Measurements from ENCODE around the gene CASP1. TPM values are rescaled to one million over a fixed set of nuclear protein-coding genes. Genes with fewer than 3 reads are reported as not detected.
"Not testable (repeated sequence)": the region's sequence is repeated elsewhere in the genome, so short reads cannot be mapped to it uniquely, and the experiment has no call there.

Gene CASP1
- total RNA-seq, 1 donor from 2014 or later, result not detected

DNA sequence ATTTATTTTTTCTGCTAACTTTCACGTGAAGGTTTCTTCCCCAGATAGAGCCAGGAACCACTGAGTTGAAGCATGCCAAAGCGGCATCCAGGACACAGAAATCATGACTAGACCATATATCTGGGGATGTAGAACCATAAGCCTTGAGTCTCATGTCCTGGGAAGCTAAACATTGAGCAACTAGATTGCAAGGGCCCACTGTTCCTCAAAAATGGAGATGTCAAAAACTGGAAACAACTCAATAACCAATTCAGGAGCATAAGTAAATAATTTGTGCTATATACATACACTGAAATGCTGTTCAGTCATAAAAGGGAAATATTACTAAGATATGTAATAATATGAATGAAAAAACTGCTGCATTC lies 39.2 kb upstream of the CASP1 start:
- Mint-ChIP-seq H3K27ac (ENCODE audit: unreplicated experiment) (no peak overlapping the region), H3K9me3 (ENCODE audit: unreplicated experiment) (no peaks in the 10 kb centered on the region), H3K27me3 (ENCODE audit: unreplicated experiment) (peaks cover 3% of the 10 kb centered on the region), H3K4me3 (ENCODE audit: unreplicated experiment) (no peak overlapping the region), H3K4me1 (ENCODE audit: low read depth, unreplicated experiment) (no peaks in the 10 kb centered on the region), H3K36me3 (ENCODE audit: unreplicated experiment) (no peaks in the 10 kb centered on the region)
- no peak for TF ChIP-seq CTCF (IDR thresholded peaks at IDR 0.05; ENCODE audit: partially characterized antibody, unreplicated experiment)
- no peak for DNase-seq

DNA sequence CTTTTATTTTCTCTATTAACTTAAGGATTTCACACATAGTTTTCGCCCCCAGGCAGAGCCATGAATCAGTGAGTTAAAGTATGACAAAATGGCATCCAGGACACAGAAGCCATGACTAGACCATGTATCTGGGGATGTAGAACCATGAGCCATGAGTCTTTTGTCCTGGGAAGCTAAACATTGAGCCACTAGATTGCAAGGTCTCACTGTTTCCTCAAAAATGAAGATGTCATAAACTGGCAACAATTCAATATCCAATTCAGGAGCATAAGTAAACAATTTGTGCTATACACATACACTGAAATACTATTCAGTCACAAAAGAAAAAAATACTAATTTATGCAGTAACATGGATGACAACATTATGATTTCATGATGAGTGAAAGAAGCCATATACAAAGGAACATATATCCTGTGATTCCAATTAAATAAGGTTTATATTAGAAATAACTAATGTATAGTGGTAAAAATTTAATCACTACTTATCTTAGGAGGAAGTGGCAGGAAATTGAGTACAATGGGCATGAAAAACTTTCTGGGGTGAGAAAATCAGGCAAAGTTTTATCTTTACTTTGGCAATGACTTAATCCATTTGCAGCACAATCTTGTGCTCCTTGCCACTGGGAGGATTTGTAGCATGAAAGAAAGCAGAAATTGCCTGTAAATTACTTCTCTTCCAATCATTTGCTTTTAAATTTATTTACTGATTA lies 38.7 kb upstream of the CASP1 start:
- Mint-ChIP-seq H3K27me3 (ENCODE audit: unreplicated experiment) (peaks cover 3% of the 10 kb centered on the region), H3K9me3 (ENCODE audit: unreplicated experiment) (no peaks in the 10 kb centered on the region), H3K36me3 (ENCODE audit: unreplicated experiment) (no peaks in the 10 kb centered on the region), H3K4me1 (ENCODE audit: low read depth, unreplicated experiment) (no peaks in the 10 kb centered on the region), H3K4me3 (ENCODE audit: unreplicated experiment) (no peak overlapping the region), H3K27ac (ENCODE audit: unreplicated experiment) (no peak overlapping the region)
- no peak for TF ChIP-seq CTCF (IDR thresholded peaks at IDR 0.05; ENCODE audit: partially characterized antibody, unreplicated experiment)
- no peak for DNase-seq

DNA sequence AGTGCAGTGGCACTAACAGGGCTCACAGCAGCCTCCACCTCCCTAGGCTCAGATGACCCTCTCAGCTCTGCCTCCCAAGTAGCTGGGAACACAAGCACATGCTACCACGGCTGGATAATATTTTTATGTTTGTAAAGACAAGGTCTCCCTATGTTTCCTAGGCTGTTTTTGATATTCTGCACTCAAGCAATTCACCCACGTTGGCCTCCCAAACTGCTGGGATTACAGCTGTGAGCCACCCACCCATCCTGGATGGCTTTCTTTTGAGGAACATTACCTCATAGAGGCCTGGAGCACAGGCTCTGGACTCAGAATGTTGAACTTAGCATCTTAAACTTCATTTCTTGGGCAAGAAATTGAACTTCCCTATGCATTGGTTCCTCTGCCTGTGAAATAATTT lies 37.1 kb upstream of the CASP1 start:
- not testable (repeated sequence) for H3K27me3 Mint-ChIP-seq (ENCODE audit: unreplicated experiment); H3K4me3 Mint-ChIP-seq (ENCODE audit: unreplicated experiment); H3K9me3 Mint-ChIP-seq (ENCODE audit: unreplicated experiment); DNase-seq; H3K4me1 Mint-ChIP-seq (ENCODE audit: low read depth, unreplicated experiment); H3K36me3 Mint-ChIP-seq (ENCODE audit: unreplicated experiment); H3K27ac Mint-ChIP-seq (ENCODE audit: unreplicated experiment)

GRCh38 chr11:105071089-105071732 lies 36.3 kb upstream of the CASP1 start:
- Mint-ChIP-seq H3K27ac (ENCODE audit: unreplicated experiment) (no peak overlapping the region), H3K9me3 (ENCODE audit: unreplicated experiment) (no peaks in the 10 kb centered on the region), H3K4me3 (ENCODE audit: unreplicated experiment) (no peak overlapping the region), H3K27me3 (ENCODE audit: unreplicated experiment) (no peaks in the 10 kb centered on the region), H3K36me3 (ENCODE audit: unreplicated experiment) (no peaks in the 10 kb centered on the region), H3K4me1 (ENCODE audit: low read depth, unreplicated experiment) (no peaks in the 10 kb centered on the region)
- DNase-seq, result no peak
- TF ChIP-seq CTCF (IDR thresholded peaks at IDR 0.05; ENCODE audit: partially characterized antibody, unreplicated experiment), result no peak

- H3K27me3 Mint-ChIP-seq (ENCODE audit: unreplicated experiment), result no peaks in the 10 kb centered on the region
- no peak overlapping the region for H3K27ac Mint-ChIP-seq (ENCODE audit: unreplicated experiment)
- TF ChIP-seq CTCF (IDR thresholded peaks at IDR 0.05; ENCODE audit: partially characterized antibody, unreplicated experiment), result no peak
- no peak overlapping the region for H3K4me3 Mint-ChIP-seq (ENCODE audit: unreplicated experiment)
- H3K9me3 Mint-ChIP-seq (ENCODE audit: unreplicated experiment), result no peaks in the 10 kb centered on the region
- DNase-seq, result no peak
- H3K4me1 Mint-ChIP-seq (ENCODE audit: low read depth, unreplicated experiment), result no peaks in the 10 kb centered on the region
- H3K36me3 Mint-ChIP-seq (ENCODE audit: unreplicated experiment), result no peaks in the 10 kb centered on the region
Measured at GRCh38 chr11:105070306-105070705, 35.4 kb upstream of the CASP1 start.

- not testable (repeated sequence) for DNase-seq; H3K36me3 Mint-ChIP-seq (ENCODE audit: unreplicated experiment); H3K4me1 Mint-ChIP-seq (ENCODE audit: low read depth, unreplicated experiment); H3K9me3 Mint-ChIP-seq (ENCODE audit: unreplicated experiment); H3K4me3 Mint-ChIP-seq (ENCODE audit: unreplicated experiment); H3K27me3 Mint-ChIP-seq (ENCODE audit: unreplicated experiment); H3K27ac Mint-ChIP-seq (ENCODE audit: unreplicated experiment)
Measured at GRCh38 chr11:105069749-105070148, 34.8 kb upstream of the CASP1 start.

DNA sequence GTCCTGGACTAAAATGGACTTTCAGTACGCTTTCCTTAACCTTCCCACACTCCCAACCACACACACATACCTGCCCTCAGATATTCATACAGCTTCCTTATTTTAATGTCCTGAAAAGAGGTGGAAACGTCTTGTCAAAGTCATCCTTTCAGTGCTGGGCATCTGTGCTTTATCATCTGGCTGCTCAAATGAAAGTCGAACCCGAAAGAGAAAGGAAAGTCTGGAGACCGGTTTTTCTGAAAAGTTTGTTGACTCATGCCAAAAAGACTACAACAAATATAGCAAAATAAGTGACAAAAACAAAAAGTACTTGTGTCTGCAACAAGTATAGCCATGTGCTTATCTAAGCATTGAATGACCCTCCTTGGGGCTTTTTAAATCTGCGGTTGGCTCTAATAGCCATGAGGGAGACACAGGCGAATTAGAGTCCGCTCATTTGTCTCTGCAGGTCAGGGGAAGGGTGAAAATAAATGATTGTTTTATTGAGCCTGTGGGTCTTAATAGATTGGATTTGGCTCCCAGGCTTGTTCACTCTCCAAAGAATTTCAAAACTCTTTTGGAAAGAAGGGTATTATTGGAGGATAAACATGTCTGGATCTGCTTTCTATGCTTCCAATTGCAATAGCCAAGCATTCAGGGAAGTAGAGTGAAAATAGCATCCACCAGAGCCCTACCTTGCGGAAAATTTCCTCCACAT lies 28.4 kb upstream of the CASP1 start:
- not testable (repeated sequence) for H3K27me3 Mint-ChIP-seq (ENCODE audit: unreplicated experiment); DNase-seq; H3K36me3 Mint-ChIP-seq (ENCODE audit: unreplicated experiment); H3K27ac Mint-ChIP-seq (ENCODE audit: unreplicated experiment); H3K9me3 Mint-ChIP-seq (ENCODE audit: unreplicated experiment); H3K4me1 Mint-ChIP-seq (ENCODE audit: low read depth, unreplicated experiment); H3K4me3 Mint-ChIP-seq (ENCODE audit: unreplicated experiment)

All from glutamatergic neuron (in vitro differentiated cells).